H9 (cell line): ENCODE results near the gene HS6ST1. TPM values are rescaled to one million over a fixed set of nuclear protein-coding genes. Genes with fewer than 3 reads are reported as not detected.
A peak's percentile ranks its signal among the peaks of the same experiment; 100 is the strongest.

Experiments
- DNase-seq: peaks from one replicate; pipeline ENCODE4 v3.0.0-alpha.2; 2017
- H2AFZ ChIP-seq: one replicate; pipeline ENCODE4 v1.6.1; 2013; ENCODE audit warnings: mild to moderate bottlenecking, low read length, control low read depth, moderate library complexity
- H2AK5ac ChIP-seq: 2 replicates; pipeline ENCODE4 v1.6.1; 2013; ENCODE audit warnings: low read length, control low read depth, mixed read lengths; ENCODE audit not compliant: insufficient read length
- H2BK120ac ChIP-seq: one replicate; pipeline ENCODE4 v1.6.1; 2013; ENCODE audit warnings: low read depth, mild to moderate bottlenecking, low read length, control low read depth, inconsistent platforms; ENCODE audit not compliant: poor library complexity, severe bottlenecking
- H2BK12ac ChIP-seq: 2 replicates; pipeline ENCODE4 v1.6.1; 2013; ENCODE audit warnings: low read length, control low read depth, mixed read lengths, low read depth; ENCODE audit not compliant: insufficient read length
- H2BK15ac ChIP-seq: 2 replicates; pipeline ENCODE4 v1.6.1; 2013; ENCODE audit warnings: low read depth, low read length, control low read depth
- H2BK20ac ChIP-seq: one replicate; pipeline ENCODE4 v1.6.1; 2013; ENCODE audit warnings: low read depth, mild to moderate bottlenecking, low read length, control low read depth, inconsistent platforms; ENCODE audit not compliant: poor library complexity, severe bottlenecking
- H2BK5ac ChIP-seq: 2 replicates; pipeline ENCODE4 v1.6.1; 2013; ENCODE audit warnings: low read length, control low read depth, mixed read lengths; ENCODE audit not compliant: insufficient read length
- H3K14ac ChIP-seq: 2 replicates; pipeline ENCODE4 v1.6.1; 2013; ENCODE audit warnings: low read length, control low read depth; ENCODE audit not compliant: insufficient read depth
- H3K18ac ChIP-seq: 2 replicates; pipeline ENCODE4 v1.6.1; 2013; ENCODE audit warnings: low read depth, mild to moderate bottlenecking, mixed read lengths, low read length, control low read depth; ENCODE audit not compliant: insufficient read length
- H3K23ac ChIP-seq: 2 replicates; pipeline ENCODE4 v1.6.1; 2013; ENCODE audit warnings: low read length, control low read depth, mixed read lengths, low read depth; ENCODE audit not compliant: insufficient read length
- H3K23me2 ChIP-seq: 2 replicates; pipeline ENCODE4 v1.6.1; 2013; ENCODE audit warnings: low read depth, mild to moderate bottlenecking, mixed read lengths, low read length, control low read depth; ENCODE audit not compliant: insufficient read length, poor library complexity, severe bottlenecking
- H3K27ac ChIP-seq: 2 replicates; pipeline ENCODE4 v1.5.1; 2013; ENCODE audit warnings: low read length, control low read depth, mixed read lengths, low read depth; ENCODE audit not compliant: insufficient read length
- H3K27me3 ChIP-seq: 2 replicates; pipeline ENCODE4 v1.6.1; 2013; ENCODE audit warnings: low read length, control low read depth, inconsistent platforms; ENCODE audit not compliant: insufficient read depth
- H3K4ac ChIP-seq: 2 replicates; pipeline ENCODE4 v1.6.1; 2013; ENCODE audit warnings: low read depth, mild to moderate bottlenecking, control low read depth, inconsistent platforms, low read length, moderate library complexity
- H3K4me1 ChIP-seq: 2 replicates; pipeline ENCODE4 v1.6.1; 2013; ENCODE audit warnings: low read length, control low read depth, inconsistent platforms; ENCODE audit not compliant: insufficient read depth
- H3K4me2 ChIP-seq: 2 replicates; pipeline ENCODE4 v1.6.1; 2013; ENCODE audit warnings: low read length, control low read depth, mixed read lengths; ENCODE audit not compliant: insufficient read length, insufficient read depth
- H3K56ac ChIP-seq: 2 replicates; pipeline ENCODE4 v1.6.1; 2013; ENCODE audit warnings: low read depth, mild to moderate bottlenecking, mixed read lengths, low read length, control low read depth; ENCODE audit not compliant: insufficient read length
- H3K79me1 ChIP-seq: 2 replicates; pipeline ENCODE4 v1.6.1; 2013; ENCODE audit warnings: low read depth, mild to moderate bottlenecking, moderate library complexity, low read length, control low read depth, inconsistent platforms; ENCODE audit not compliant: insufficient read depth, poor library complexity, severe bottlenecking
- H3K79me2 ChIP-seq: 2 replicates; pipeline ENCODE4 v1.6.1; 2013; ENCODE audit warnings: low read length, control low read depth, inconsistent platforms; ENCODE audit not compliant: insufficient read depth
- H3K9ac ChIP-seq: 2 replicates; pipeline ENCODE4 v1.6.1; 2013; ENCODE audit warnings: low read length, control low read depth, mixed read lengths; ENCODE audit not compliant: insufficient read length; ENCODE audit errors: extremely low read depth
- H3K9me3 ChIP-seq: one replicate; pipeline ENCODE4 v1.6.1; 2013; ENCODE audit warnings: low read depth, low read length, inconsistent platforms; ENCODE audit not compliant: control insufficient read depth
- H3T11ph ChIP-seq: one replicate; pipeline ENCODE4 v1.6.1; 2013; ENCODE audit warnings: mild to moderate bottlenecking, low read length, control low read depth, inconsistent platforms
- H4K20me1 ChIP-seq: one replicate; pipeline ENCODE4 v1.6.1; 2013; ENCODE audit not compliant: control insufficient read depth, insufficient read length, insufficient read depth
- H4K5ac ChIP-seq: 2 replicates; pipeline ENCODE4 v1.6.1; 2013; ENCODE audit warnings: low read depth, mild to moderate bottlenecking, mixed read lengths, low read length, control low read depth; ENCODE audit not compliant: insufficient read length
- H4K8ac ChIP-seq: replicated peaks from 2 replicates; pipeline ENCODE4 v1.6.1; 2013; ENCODE audit warnings: low read length, control low read depth, mixed read lengths, low read depth; ENCODE audit not compliant: insufficient read length
- H4K91ac ChIP-seq: 2 replicates; pipeline ENCODE4 v1.6.1; 2013; ENCODE audit warnings: low read depth, mild to moderate bottlenecking, moderate library complexity, mixed read lengths, low read length, control low read depth; ENCODE audit not compliant: insufficient read length
- H3K27ac Mint-ChIP-seq, 3 experiments: 2 replicates in 2 of 3; 3 replicates in 1 of 3; pipeline ENCODE4 v1.8.0; 2020 to 2021; ENCODE audit warnings: mixed read lengths in 3 of 3, mild to moderate bottlenecking in 1 of 3, moderate library complexity in 1 of 3
- H3K27me3 Mint-ChIP-seq: 2 replicates; pipeline ENCODE4 v1.8.0; 2021; ENCODE audit warnings: low read depth, mild to moderate bottlenecking, moderate library complexity, mixed read lengths
- H3K36me3 Mint-ChIP-seq, 3 experiments: 2 replicates in 2 of 3; 3 replicates in 1 of 3; pipeline ENCODE4 v1.8.0; 2020 to 2021; ENCODE audit warnings: low read depth in 3 of 3, mixed read lengths in 3 of 3; ENCODE audit not compliant: insufficient read depth in 1 of 3
- H3K4me1 Mint-ChIP-seq, 2 experiments: 2 replicates each; pipeline ENCODE4 v1.8.0; 2020; ENCODE audit warnings: mixed read lengths in 2 of 2
- H3K4me3 Mint-ChIP-seq, 2 experiments: 2 replicates in 1 of 2; 3 replicates in 1 of 2; pipeline ENCODE4 v1.8.0; 2020 to 2021; ENCODE audit warnings: mild to moderate bottlenecking in 2 of 2, mixed read lengths in 2 of 2, moderate library complexity in 1 of 2
- H3K9me3 Mint-ChIP-seq, 2 experiments: 2 replicates in 1 of 2; 3 replicates in 1 of 2; pipeline ENCODE4 v1.8.0; 2020; ENCODE audit warnings: mild to moderate bottlenecking in 2 of 2, mixed read lengths in 2 of 2, moderate library complexity in 1 of 2
- WGBS: extraction: QIAGEN DNeasy Blood & Tissue Kit; methylation state at CpG from one replicate; pipeline ENCODE4 v1.1.7; 2013; ENCODE audit warnings: missing lambda C conversion rate, low lambda C conversion rate, mixed read lengths; ENCODE audit not compliant: insufficient read length; ENCODE audit errors: extremely low coverage; 5-methylcytosine and 5-hydroxymethylcytosine counted together
- total RNA-seq: library from RNA; stranded (reverse); gene quantifications from 2 replicates; pipeline ENCODE4 v1.2.1, GENCODE V29; 2021
- TF ChIP-seq, protein P1 (sequence below): fragments of 200-600 bp; sonication (generic); conservative IDR thresholded peaks from 3 replicates; pipeline ENCODE4 v1.8.0; 2021; ENCODE audit warnings: antibody characterized with exemption, mild to moderate bottlenecking

The HS6ST1 gene
- total RNA-seq, 1 experiment from 2014 or later = 60.2 TPM

DNA sequence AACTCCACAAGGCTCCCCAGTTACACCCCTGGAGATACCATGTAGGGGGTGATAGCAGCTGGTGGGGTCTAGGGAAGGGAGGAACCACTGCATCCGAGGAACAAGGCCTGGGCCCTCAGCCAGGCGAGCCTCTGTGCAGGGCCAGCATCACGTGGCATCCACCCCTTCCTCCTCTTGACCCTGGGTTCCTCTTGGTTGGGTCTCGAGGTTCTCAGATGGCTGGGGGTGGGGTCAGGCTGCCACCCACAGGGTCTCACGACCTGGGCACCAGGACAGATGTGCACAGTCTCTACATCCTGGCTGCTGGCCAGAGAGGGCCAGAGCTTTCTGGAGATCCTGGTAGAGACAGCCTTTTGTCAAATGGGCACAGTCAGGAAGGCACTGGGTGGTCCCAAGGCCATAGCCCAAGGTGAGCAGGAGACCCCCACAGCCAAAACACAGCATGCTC is 10.4 kb downstream of the HS6ST1 start:
- Histone ChIP-seq H3T11ph (no peak overlapping the region), H3K27me3 (no peaks in the 10 kb centered on the region), H3K56ac (no peak overlapping the region), H3K27ac (no peak overlapping the region), H4K8ac (no peak overlapping the region), H4K91ac (no peak overlapping the region), H3K4ac (no peak overlapping the region), H2BK5ac (no peak overlapping the region), H3K79me2 (peaks cover 74% of the 10 kb centered on the region; the same call in 1 of the 2 replicates), H2BK12ac (no peak overlapping the region), H3K9me3 (no peaks in the 10 kb centered on the region), H3K23me2 (no peaks in the 10 kb centered on the region), H3K4me2 (no peak overlapping the region), H3K18ac (no peak overlapping the region), H3K9ac (no peak overlapping the region), H3K4me1 (peaks cover 4% of the 10 kb centered on the region; the same call in 1 of the 2 replicates), H3K14ac (no peak overlapping the region), H2BK20ac (no peak overlapping the region), H4K5ac (no peak overlapping the region), H2AK5ac (no peak overlapping the region), H2BK15ac (no peak overlapping the region), H3K79me1 (peaks cover 17% of the 10 kb centered on the region), H2AFZ (no peak overlapping the region), H4K20me1 (peaks cover 4% of the 10 kb centered on the region), H3K23ac (no peak overlapping the region), H2BK120ac (no peak overlapping the region)
- Mint-ChIP-seq H3K9me3 (no peaks in the 10 kb centered on the region), H3K36me3 (peaks cover 4 to 22% (median 8%) of the 10 kb centered on the region in 3 experiments; a peak in 6 of 7 replicates), H3K4me1 (peaks cover 62 to 80% of the 10 kb centered on the region in 2 experiments), H3K27ac (no peak overlapping the region), H3K4me3 (no peak overlapping the region), H3K27me3 (no peaks in the 10 kb centered on the region)
- peak; percentile 23 for DNase-seq
- WGBS = no CpG with 5 or more reads among the region's 5 CpGs
- TF ChIP-seq, protein P1, sequence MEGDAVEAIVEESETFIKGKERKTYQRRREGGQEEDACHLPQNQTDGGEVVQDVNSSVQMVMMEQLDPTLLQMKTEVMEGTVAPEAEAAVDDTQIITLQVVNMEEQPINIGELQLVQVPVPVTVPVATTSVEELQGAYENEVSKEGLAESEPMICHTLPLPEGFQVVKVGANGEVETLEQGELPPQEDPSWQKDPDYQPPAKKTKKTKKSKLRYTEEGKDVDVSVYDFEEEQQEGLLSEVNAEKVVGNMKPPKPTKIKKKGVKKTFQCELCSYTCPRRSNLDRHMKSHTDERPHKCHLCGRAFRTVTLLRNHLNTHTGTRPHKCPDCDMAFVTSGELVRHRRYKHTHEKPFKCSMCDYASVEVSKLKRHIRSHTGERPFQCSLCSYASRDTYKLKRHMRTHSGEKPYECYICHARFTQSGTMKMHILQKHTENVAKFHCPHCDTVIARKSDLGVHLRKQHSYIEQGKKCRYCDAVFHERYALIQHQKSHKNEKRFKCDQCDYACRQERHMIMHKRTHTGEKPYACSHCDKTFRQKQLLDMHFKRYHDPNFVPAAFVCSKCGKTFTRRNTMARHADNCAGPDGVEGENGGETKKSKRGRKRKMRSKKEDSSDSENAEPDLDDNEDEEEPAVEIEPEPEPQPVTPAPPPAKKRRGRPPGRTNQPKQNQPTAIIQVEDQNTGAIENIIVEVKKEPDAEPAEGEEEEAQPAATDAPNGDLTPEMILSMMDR = no peak
